ENCODE results near the gene ST14. TPM values are rescaled to one million over a fixed set of nuclear protein-coding genes. Genes with fewer than 3 reads are reported as not detected.

ST14 gene
- total RNA-seq, 1 experiment from 2014 or later: 141 TPM

DNA sequence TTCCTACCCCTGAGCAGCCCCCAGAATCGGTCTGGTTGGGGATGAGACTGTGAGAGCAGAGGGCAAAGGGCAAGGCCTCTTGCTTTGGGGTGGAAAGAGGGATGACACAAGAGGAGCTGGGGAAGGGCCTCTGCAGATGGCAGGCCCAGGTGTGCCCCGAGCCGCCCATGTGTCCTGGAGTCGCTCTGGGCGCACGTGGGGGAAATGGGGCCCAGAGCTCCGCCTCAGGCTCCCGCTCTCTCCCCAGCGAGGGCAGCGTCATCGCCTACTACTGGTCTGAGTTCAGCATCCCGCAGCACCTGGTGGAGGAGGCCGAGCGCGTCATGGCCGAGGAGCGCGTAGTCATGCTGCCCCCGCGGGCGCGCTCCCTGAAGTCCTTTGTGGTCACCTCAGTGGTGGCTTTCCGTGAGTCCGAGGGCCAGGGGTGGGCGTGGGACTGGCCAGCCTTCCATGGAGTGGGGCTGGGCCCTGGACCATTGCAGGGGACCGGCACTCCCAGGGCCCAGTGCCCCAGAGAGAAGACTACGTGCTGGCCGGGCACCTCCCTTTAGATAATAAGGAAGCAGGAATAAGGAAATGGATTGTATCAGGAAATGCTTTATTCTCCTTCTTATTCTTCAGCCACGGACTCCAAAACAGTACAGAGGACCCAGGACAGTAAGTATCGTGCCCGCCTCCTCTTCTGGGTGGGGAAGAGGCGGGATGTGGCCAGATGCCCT lies 30.1 kb downstream of the ST14 start:
- no peak overlapping the region for H3K4me3 ChIP-seq
- H3K9me2 ChIP-seq (ENCODE audit: insufficient read depth): no peaks in the 10 kb centered on the region
- H3K9me3 ChIP-seq (ENCODE audit: insufficient read depth, low read depth): no peaks in the 10 kb centered on the region
- no peaks in the 10 kb centered on the region for H3K27me3 ChIP-seq (ENCODE audit: insufficient read depth, low read depth)
- no peak overlapping the region for H3K27ac ChIP-seq
- intact Hi-C loops (cut with micrococcal nuclease; ENCODE audit: unreplicated experiment): no loop called here
- peaks cover 30% of the 10 kb centered on the region for H3K79me2 ChIP-seq (ENCODE audit: low read depth)
- H3K4me2 ChIP-seq: no peak overlapping the region
- CTCF ChIA-PET: interaction anchor here (0.6 kb wide), 1 partner anchor 267 kb away, joined by 9 read pairs; no protein-coding TSS in a partner anchor
- no peak for TF ChIP-seq EZH2 (IDR thresholded peaks at IDR 0.05; ENCODE audit: low read depth)
- no peak for TF ChIP-seq CTCF (conservative IDR thresholded peaks at IDR 0.05)
- H4K20me1 ChIP-seq (ENCODE audit: insufficient read depth): peaks cover 10% of the 10 kb centered on the region
- DNase-seq: no peak
- H3F3A ChIP-seq (ENCODE audit: insufficient read depth, low read depth): 0 out of 2 replicates have a peak, but pooled peaks cover 6% of the 10 kb centered on the region
- H2AFZ ChIP-seq: no peak overlapping the region
- no peaks in the 10 kb centered on the region; the same call in 1 of the 2 replicates for H3K36me3 ChIP-seq (ENCODE audit: low read depth)
- BruUV-seq (replicated peaks): no TSS peak
- H3K4me1 ChIP-seq (replicated peaks; ENCODE audit: insufficient read depth): no peaks in the 10 kb centered on the region
- POLR2A ChIA-PET (ENCODE audit: unreplicated experiment): no interaction called here

GRCh38 chr11:130190371-130190881 lies 30.8 kb downstream of the ST14 start:
- Histone ChIP-seq H3K79me2 (ENCODE audit: low read depth) (peaks cover 24% of the 10 kb centered on the region), H3K9me2 (ENCODE audit: insufficient read depth) (no peaks in the 10 kb centered on the region), H3K9me3 (ENCODE audit: insufficient read depth, low read depth) (no peaks in the 10 kb centered on the region), H3K4me1 (replicated peaks; ENCODE audit: insufficient read depth) (no peaks in the 10 kb centered on the region), H3K27me3 (ENCODE audit: insufficient read depth, low read depth) (no peaks in the 10 kb centered on the region), H2AFZ (no peak overlapping the region), H3K4me2 (no peak overlapping the region), H3K36me3 (ENCODE audit: low read depth) (no peaks in the 10 kb centered on the region; the same call in 1 of the 2 replicates), H3K4me3 (no peak overlapping the region), H4K20me1 (ENCODE audit: insufficient read depth) (peaks cover 10% of the 10 kb centered on the region), H3K27ac (no peak overlapping the region), H3F3A (ENCODE audit: insufficient read depth, low read depth) (0 out of 2 replicates have a peak, but pooled peaks cover 6% of the 10 kb centered on the region)
- POLR2A ChIA-PET (ENCODE audit: unreplicated experiment): no interaction called here
- intact Hi-C loops (cut with micrococcal nuclease; ENCODE audit: unreplicated experiment): no loop called here
- no peak for DNase-seq
- CTCF ChIA-PET: no interaction called here
- BruUV-seq (replicated peaks): no TSS peak
- TF ChIP-seq CTCF (conservative IDR thresholded peaks at IDR 0.05): no peak
- no peak for TF ChIP-seq EZH2 (IDR thresholded peaks at IDR 0.05; ENCODE audit: low read depth)

DNA sequence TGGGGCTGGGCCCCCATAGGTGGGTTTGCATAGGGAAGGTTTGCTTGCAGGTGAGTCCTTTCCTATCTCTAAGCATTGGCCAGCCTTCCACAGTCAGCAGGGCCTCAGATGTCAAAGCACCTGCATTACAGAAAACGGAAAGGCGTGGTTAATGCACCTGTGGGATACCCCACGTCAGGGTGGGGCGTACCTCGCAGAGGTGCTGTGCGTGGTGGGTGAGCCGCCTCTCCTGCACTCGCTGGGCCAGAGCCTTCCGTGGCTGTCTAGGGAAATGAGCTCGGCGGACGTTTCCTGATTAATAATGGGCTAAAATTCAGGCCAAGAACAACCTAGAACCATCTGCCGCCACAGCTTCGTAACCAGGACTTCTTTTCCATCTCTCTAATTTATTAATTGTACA lies 32.3 kb downstream of the ST14 start:
- intact Hi-C loops (cut with micrococcal nuclease; ENCODE audit: unreplicated experiment): no loop called here
- no peaks in the 10 kb centered on the region; the same call in 1 of the 2 replicates for H3K36me3 ChIP-seq (ENCODE audit: low read depth)
- BruUV-seq (replicated peaks): no TSS peak
- H3K9me3 ChIP-seq (ENCODE audit: insufficient read depth, low read depth): no peaks in the 10 kb centered on the region
- no peak overlapping the region for H3K4me2 ChIP-seq
- H4K20me1 ChIP-seq (ENCODE audit: insufficient read depth): peaks cover 9% of the 10 kb centered on the region
- H3K79me2 ChIP-seq (ENCODE audit: low read depth): peaks cover 9% of the 10 kb centered on the region
- ChIA-PET CTCF (interaction anchor here (0.7 kb wide), 2 partner anchors 97 to 266 kb away, joined by 8 read pairs; no protein-coding TSS in a partner anchor), POLR2A (ENCODE audit: unreplicated experiment) (no interaction called here)
- no peak for DNase-seq
- no peak overlapping the region for H3K27ac ChIP-seq
- no peak overlapping the region for H2AFZ ChIP-seq
- no peaks in the 10 kb centered on the region for H3K9me2 ChIP-seq (ENCODE audit: insufficient read depth)
- no peak overlapping the region for H3K4me3 ChIP-seq
- TF ChIP-seq CTCF (conservative IDR thresholded peaks at IDR 0.05): no peak
- no peak for TF ChIP-seq EZH2 (IDR thresholded peaks at IDR 0.05; ENCODE audit: low read depth)
- H3K4me1 ChIP-seq (replicated peaks; ENCODE audit: insufficient read depth): no peaks in the 10 kb centered on the region
- no peaks in the 10 kb centered on the region for H3F3A ChIP-seq (ENCODE audit: insufficient read depth, low read depth)
- H3K27me3 ChIP-seq (ENCODE audit: insufficient read depth, low read depth): no peaks in the 10 kb centered on the region
